ENCODE measurements around the gene GLIPR1L1.
"Not testable (repeated sequence)": the region's sequence is repeated elsewhere in the genome, so short reads cannot be mapped to it uniquely, and the experiment has no call there.

GLIPR1L1 gene

GRCh38 chr12:75315518-75315917, 19.0 kb upstream of the GLIPR1L1 start:
- no peaks in the 10 kb centered on the region for H3K9me3 ChIP-seq (ENCODE audit: low read length)
- H3K4me3 ChIP-seq (ENCODE audit: low read depth in 1 of 2, low read length in 2 of 2) = no peak overlapping the region
- no peaks in the 10 kb centered on the region for H3K36me3 ChIP-seq (ENCODE audit: insufficient read depth, low read length)
- H3K27me3 ChIP-seq (ENCODE audit: control insufficient read depth in 1 of 2, insufficient read depth in 2 of 2, low read length in 2 of 2) = no peaks in the 10 kb centered on the region
- no peaks in the 10 kb centered on the region for H3K4me1 ChIP-seq (ENCODE audit: insufficient read depth, low read length)
- H3K27ac ChIP-seq (ENCODE audit: low read depth, low read length) = no peak overlapping the region
- H3K9ac ChIP-seq (ENCODE audit: low read length) = no peak overlapping the region

- Histone ChIP-seq H3K4me3 (ENCODE audit: low read depth in 1 of 2, low read length in 2 of 2) (no peak overlapping the region), H3K36me3 (ENCODE audit: insufficient read depth, low read length) (no peaks in the 10 kb centered on the region), H3K9ac (ENCODE audit: low read length) (no peak overlapping the region), H3K27me3 (ENCODE audit: control insufficient read depth in 1 of 2, insufficient read depth in 2 of 2, low read length in 2 of 2) (no peaks in the 10 kb centered on the region), H3K9me3 (ENCODE audit: low read length) (no peaks in the 10 kb centered on the region), H3K4me1 (ENCODE audit: insufficient read depth, low read length) (no peaks in the 10 kb centered on the region), H3K27ac (ENCODE audit: low read depth, low read length) (no peak overlapping the region)
These were observed 16.7 kb upstream of the GLIPR1L1 start for GRCh38 chr12:75317784-75318183.

- Histone ChIP-seq H3K27ac (ENCODE audit: low read depth, low read length) (no peak overlapping the region), H3K36me3 (ENCODE audit: insufficient read depth, low read length) (no peaks in the 10 kb centered on the region), H3K4me3 (ENCODE audit: low read depth in 1 of 2, low read length in 2 of 2) (no peak overlapping the region), H3K9me3 (ENCODE audit: low read length) (no peaks in the 10 kb centered on the region), H3K4me1 (ENCODE audit: insufficient read depth, low read length) (no peaks in the 10 kb centered on the region), H3K9ac (ENCODE audit: low read length) (no peak overlapping the region), H3K27me3 (ENCODE audit: control insufficient read depth in 1 of 2, insufficient read depth in 2 of 2, low read length in 2 of 2) (no peaks in the 10 kb centered on the region)
These were observed 12.0 kb upstream of the GLIPR1L1 start for GRCh38 chr12:75322464-75322863.

GRCh38 chr12:75323663-75324062, 10.8 kb upstream of the GLIPR1L1 start:
- Histone ChIP-seq H3K27me3 (ENCODE audit: control insufficient read depth in 1 of 2, insufficient read depth in 2 of 2, low read length in 2 of 2) (no peaks in the 10 kb centered on the region), H3K4me3 (ENCODE audit: low read depth in 1 of 2, low read length in 2 of 2) (no peak overlapping the region), H3K9ac (ENCODE audit: low read length) (no peak overlapping the region), H3K36me3 (ENCODE audit: insufficient read depth, low read length) (no peaks in the 10 kb centered on the region), H3K4me1 (ENCODE audit: insufficient read depth, low read length) (no peaks in the 10 kb centered on the region), H3K9me3 (ENCODE audit: low read length) (no peaks in the 10 kb centered on the region), H3K27ac (ENCODE audit: low read depth, low read length) (no peak overlapping the region)

GRCh38 chr12:75327642-75328041, 6.8 kb upstream of the GLIPR1L1 start:
- H3K27ac ChIP-seq (ENCODE audit: low read depth, low read length) = no peak overlapping the region
- H3K4me1 ChIP-seq (ENCODE audit: insufficient read depth, low read length) = no peaks in the 10 kb centered on the region
- H3K36me3 ChIP-seq (ENCODE audit: insufficient read depth, low read length) = no peaks in the 10 kb centered on the region
- H3K4me3 ChIP-seq (ENCODE audit: low read depth in 1 of 2, low read length in 2 of 2) = no peak overlapping the region
- H3K9ac ChIP-seq (ENCODE audit: low read length) = no peak overlapping the region
- no peaks in the 10 kb centered on the region for H3K9me3 ChIP-seq (ENCODE audit: low read length)
- H3K27me3 ChIP-seq (ENCODE audit: control insufficient read depth in 1 of 2, insufficient read depth in 2 of 2, low read length in 2 of 2) = no peaks in the 10 kb centered on the region

- Histone ChIP-seq H3K27me3 (ENCODE audit: control insufficient read depth in 1 of 2, insufficient read depth in 2 of 2, low read length in 2 of 2) (no peaks in the 10 kb centered on the region), H3K9ac (ENCODE audit: low read length) (no peak within 1 kb of the TSS), H3K36me3 (ENCODE audit: insufficient read depth, low read length) (no peaks in the 10 kb centered on the region), H3K27ac (ENCODE audit: low read depth, low read length) (no peak within 1 kb of the TSS), H3K4me1 (ENCODE audit: insufficient read depth, low read length) (no peaks in the 10 kb centered on the region), H3K9me3 (ENCODE audit: low read length) (no peaks in the 10 kb centered on the region), H3K4me3 (ENCODE audit: low read depth in 1 of 2, low read length in 2 of 2) (peak within 1 kb of the TSS; percentile 53 to 68)
These were observed 4.3 kb upstream of the GLIPR1L1 start, which contains the start of gene CAPS2 for GRCh38 chr12:75329918-75330826. TSS of gene CAPS2 (minus strand) at chr12:75330324. CDS start at chr12:75326498, 3,826 bp downstream.

- no peak overlapping the region for H3K9ac ChIP-seq (ENCODE audit: low read length)
- no peaks in the 10 kb centered on the region for H3K9me3 ChIP-seq (ENCODE audit: low read length)
- no peaks in the 10 kb centered on the region for H3K4me1 ChIP-seq (ENCODE audit: insufficient read depth, low read length)
- no peaks in the 10 kb centered on the region for H3K36me3 ChIP-seq (ENCODE audit: insufficient read depth, low read length)
- H3K4me3 ChIP-seq (ENCODE audit: low read depth in 1 of 2, low read length in 2 of 2) = no peak overlapping the region
- no peak overlapping the region for H3K27ac ChIP-seq (ENCODE audit: low read depth, low read length)
- no peaks in the 10 kb centered on the region for H3K27me3 ChIP-seq (ENCODE audit: control insufficient read depth in 1 of 2, insufficient read depth in 2 of 2, low read length in 2 of 2)
These were observed 3.4 kb downstream of the GLIPR1L1 start for GRCh38 chr12:75337905-75338304.

GRCh38 chr12:75341873-75342272, 7.4 kb downstream of the GLIPR1L1 start:
- H3K9ac ChIP-seq (ENCODE audit: low read length) = no peak overlapping the region
- no peak overlapping the region for H3K27ac ChIP-seq (ENCODE audit: low read depth, low read length)
- H3K4me3 ChIP-seq (ENCODE audit: low read depth in 1 of 2, low read length in 2 of 2) = no peak overlapping the region
- no peaks in the 10 kb centered on the region for H3K27me3 ChIP-seq (ENCODE audit: control insufficient read depth in 1 of 2, insufficient read depth in 2 of 2, low read length in 2 of 2)
- no peaks in the 10 kb centered on the region for H3K9me3 ChIP-seq (ENCODE audit: low read length)
- H3K4me1 ChIP-seq (ENCODE audit: insufficient read depth, low read length) = no peaks in the 10 kb centered on the region
- no peaks in the 10 kb centered on the region for H3K36me3 ChIP-seq (ENCODE audit: insufficient read depth, low read length)

- H3K27ac ChIP-seq (ENCODE audit: low read depth, low read length) = no peak overlapping the region
- no peaks in the 10 kb centered on the region for H3K4me1 ChIP-seq (ENCODE audit: insufficient read depth, low read length)
- no peaks in the 10 kb centered on the region for H3K36me3 ChIP-seq (ENCODE audit: insufficient read depth, low read length)
- H3K9ac ChIP-seq (ENCODE audit: low read length) = no peak overlapping the region
- H3K9me3 ChIP-seq (ENCODE audit: low read length) = no peaks in the 10 kb centered on the region
- H3K4me3 ChIP-seq (ENCODE audit: low read depth in 1 of 2, low read length in 2 of 2) = no peak overlapping the region
- H3K27me3 ChIP-seq (ENCODE audit: control insufficient read depth in 1 of 2, insufficient read depth in 2 of 2, low read length in 2 of 2) = no peaks in the 10 kb centered on the region
These were observed 11.1 kb downstream of the GLIPR1L1 start for GRCh38 chr12:75345531-75345930.

- not testable (repeated sequence) for H3K27me3 ChIP-seq (ENCODE audit: control insufficient read depth in 1 of 2, insufficient read depth in 2 of 2, low read length in 2 of 2); H3K4me3 ChIP-seq (ENCODE audit: low read depth in 1 of 2, low read length in 2 of 2); H3K27ac ChIP-seq (ENCODE audit: low read depth, low read length); H3K9me3 ChIP-seq (ENCODE audit: low read length); H3K4me1 ChIP-seq (ENCODE audit: insufficient read depth, low read length); H3K9ac ChIP-seq (ENCODE audit: low read length); H3K36me3 ChIP-seq (ENCODE audit: insufficient read depth, low read length)
These were observed 11.7 kb downstream of the GLIPR1L1 start for GRCh38 chr12:75346215-75346614.

- no peak overlapping the region for H3K27ac ChIP-seq (ENCODE audit: low read depth, low read length)
- no peaks in the 10 kb centered on the region for H3K4me1 ChIP-seq (ENCODE audit: insufficient read depth, low read length)
- H3K9ac ChIP-seq (ENCODE audit: low read length) = no peak overlapping the region
- H3K36me3 ChIP-seq (ENCODE audit: insufficient read depth, low read length) = no peaks in the 10 kb centered on the region
- no peaks in the 10 kb centered on the region for H3K9me3 ChIP-seq (ENCODE audit: low read length)
- H3K4me3 ChIP-seq (ENCODE audit: low read depth in 1 of 2, low read length in 2 of 2) = no peak overlapping the region
- no peaks in the 10 kb centered on the region for H3K27me3 ChIP-seq (ENCODE audit: control insufficient read depth in 1 of 2, insufficient read depth in 2 of 2, low read length in 2 of 2)
These were observed 15.5 kb downstream of the GLIPR1L1 start for GRCh38 chr12:75349946-75350345.

- Histone ChIP-seq H3K4me3 (ENCODE audit: low read depth in 1 of 2, low read length in 2 of 2) (no peak overlapping the region), H3K36me3 (ENCODE audit: insufficient read depth, low read length) (no peaks in the 10 kb centered on the region), H3K9me3 (ENCODE audit: low read length) (no peaks in the 10 kb centered on the region), H3K9ac (ENCODE audit: low read length) (no peak overlapping the region), H3K27ac (ENCODE audit: low read depth, low read length) (no peak overlapping the region), H3K27me3 (ENCODE audit: control insufficient read depth in 1 of 2, insufficient read depth in 2 of 2, low read length in 2 of 2) (no peaks in the 10 kb centered on the region), H3K4me1 (ENCODE audit: insufficient read depth, low read length) (no peaks in the 10 kb centered on the region)
These were observed 15.9 kb downstream of the GLIPR1L1 start for GRCh38 chr12:75350413-75350812.
